OCI-LY1 (cell line): ENCODE data around the gene SLC16A6.

Source experiments
- H2AFZ ChIP-seq: fragments of 200-600 bp; sonication (generic), shearing (Covaris generic); 2 replicates; pipeline ENCODE4 v1.6.0; 2014; ENCODE audit warnings: antibody characterized with exemption, mild to moderate bottlenecking, low read length
- H3F3A ChIP-seq: fragments of 200-600 bp; sonication (generic), shearing (Covaris generic); 2 replicates; pipeline ENCODE4 v1.6.0; 2014; ENCODE audit warnings: mild to moderate bottlenecking, antibody characterized with exemption, low read length, moderate library complexity; ENCODE audit not compliant: insufficient read depth
- H3K27ac ChIP-seq: fragments of 200-600 bp; sonication (generic); 2 replicates; pipeline ENCODE4 v1.5.1; 2014; ENCODE audit warnings: low read length, mixed run types, mild to moderate bottlenecking, low read depth; ENCODE audit not compliant: poor library complexity, severe bottlenecking
- H3K27me3 ChIP-seq: fragments of 200-600 bp; sonication (generic); 2 replicates; pipeline ENCODE4 v1.6.0; 2014; ENCODE audit warnings: antibody characterized with exemption, mild to moderate bottlenecking, low read length, moderate library complexity; ENCODE audit not compliant: insufficient read depth
- H3K36me3 ChIP-seq: fragments of 200-600 bp; sonication (generic); 2 replicates; pipeline ENCODE4 v1.6.1; 2014; ENCODE audit warnings: mild to moderate bottlenecking, antibody characterized with exemption, low read length, moderate library complexity, mixed read lengths; ENCODE audit not compliant: insufficient read depth
- H3K4me1 ChIP-seq: fragments of 200-600 bp; sonication (generic); 2 replicates; pipeline ENCODE4 v1.5.1; 2014; ENCODE audit warnings: mild to moderate bottlenecking, low read length, moderate library complexity; ENCODE audit not compliant: insufficient read depth, severe bottlenecking
- H3K4me2 ChIP-seq: fragments of 200-600 bp; sonication (generic), shearing (Covaris generic); 2 replicates; pipeline ENCODE4 v1.6.1; 2014; ENCODE audit warnings: low read length
- H3K4me3 ChIP-seq: fragments of 200-600 bp; sonication (generic); 2 replicates; pipeline ENCODE4 v1.5.1; 2014; ENCODE audit warnings: low read length, low read depth, mild to moderate bottlenecking, mixed read lengths; ENCODE audit not compliant: poor library complexity, severe bottlenecking
- H3K79me2 ChIP-seq: fragments of 200-600 bp; shearing (Covaris generic); 2 replicates; pipeline ENCODE4 v1.6.1; 2016; ENCODE audit warnings: mixed run types, low read length, mixed read lengths; ENCODE audit not compliant: insufficient read depth
- H3K9ac ChIP-seq: fragments of 200-600 bp; sonication (generic), shearing (Covaris generic); 2 replicates; pipeline ENCODE4 v1.6.1; 2014; ENCODE audit warnings: mild to moderate bottlenecking, low read length, mixed read lengths
- H3K9me2 ChIP-seq: fragments of 200-600 bp; sonication (generic), shearing (Covaris generic); 2 replicates; pipeline ENCODE4 v1.6.1; 2014; ENCODE audit warnings: low read depth, mild to moderate bottlenecking, low read length, mixed read lengths
- H3K9me3 ChIP-seq: fragments of 200-600 bp; shearing (Covaris generic); 2 replicates; pipeline ENCODE4 v1.6.1; 2014; ENCODE audit warnings: low read length, mixed read lengths
- H4K20me1 ChIP-seq: fragments of 200-600 bp; sonication (generic), shearing (Covaris generic); 2 replicates; pipeline ENCODE4 v1.6.0; 2016; ENCODE audit warnings: mild to moderate bottlenecking, low read length; ENCODE audit not compliant: insufficient read depth
- EZH2 ChIP-seq: fragments of 200-600 bp; sonication (generic), shearing (Covaris generic); IDR thresholded peaks from 2 replicates; pipeline ENCODE4 v1.8.0; 2017; ENCODE audit warnings: borderline replicate concordance, mixed run types, mild to moderate bottlenecking, antibody characterized with exemption, low read length, moderate library complexity, mixed read lengths
- TF ChIP-seq, protein P1 (sequence below): fragments of 200-600 bp; sonication (generic), shearing (Covaris generic); IDR thresholded peaks from 2 replicates; pipeline ENCODE4 v1.5.1; 2017; ENCODE audit warnings: mild to moderate bottlenecking, antibody characterized with exemption, low read length, moderate library complexity, mixed read lengths

The SLC16A6 gene

GRCh38 chr17:68289936-68290267 is 1.0 kb downstream of the SLC16A6 start:
- Histone ChIP-seq H3K4me3 (peak overlapping the region; percentile 99), H3K27ac (peak overlapping the region; percentile 98), H3K27me3 (no peaks in the 10 kb centered on the region)

DNA sequence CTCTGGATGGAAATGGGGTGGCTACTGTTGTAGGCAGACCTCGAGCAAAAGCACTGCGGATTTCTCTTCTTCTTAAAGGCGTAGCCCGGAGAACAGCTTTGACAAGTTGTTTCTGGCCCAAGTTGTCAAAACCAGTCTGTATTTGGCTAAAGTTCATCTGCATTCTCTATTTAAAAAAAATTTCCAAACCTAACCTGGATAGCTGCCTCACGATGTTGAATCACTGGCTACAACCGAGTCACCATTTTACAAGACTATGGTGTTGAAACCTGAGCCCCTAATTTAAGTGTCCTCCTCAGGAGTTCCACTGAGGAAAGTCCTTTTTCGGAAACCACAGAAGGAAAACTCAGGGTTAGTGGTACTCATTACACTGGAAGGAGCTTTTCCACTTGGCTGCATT is 1.5 kb downstream of the SLC16A6 start:
- H3K79me2 ChIP-seq, result peaks cover 64% of the 10 kb centered on the region
- H3K9me3 ChIP-seq, result no peaks in the 10 kb centered on the region
- H4K20me1 ChIP-seq, result no peaks in the 10 kb centered on the region
- TF ChIP-seq, protein P1, sequence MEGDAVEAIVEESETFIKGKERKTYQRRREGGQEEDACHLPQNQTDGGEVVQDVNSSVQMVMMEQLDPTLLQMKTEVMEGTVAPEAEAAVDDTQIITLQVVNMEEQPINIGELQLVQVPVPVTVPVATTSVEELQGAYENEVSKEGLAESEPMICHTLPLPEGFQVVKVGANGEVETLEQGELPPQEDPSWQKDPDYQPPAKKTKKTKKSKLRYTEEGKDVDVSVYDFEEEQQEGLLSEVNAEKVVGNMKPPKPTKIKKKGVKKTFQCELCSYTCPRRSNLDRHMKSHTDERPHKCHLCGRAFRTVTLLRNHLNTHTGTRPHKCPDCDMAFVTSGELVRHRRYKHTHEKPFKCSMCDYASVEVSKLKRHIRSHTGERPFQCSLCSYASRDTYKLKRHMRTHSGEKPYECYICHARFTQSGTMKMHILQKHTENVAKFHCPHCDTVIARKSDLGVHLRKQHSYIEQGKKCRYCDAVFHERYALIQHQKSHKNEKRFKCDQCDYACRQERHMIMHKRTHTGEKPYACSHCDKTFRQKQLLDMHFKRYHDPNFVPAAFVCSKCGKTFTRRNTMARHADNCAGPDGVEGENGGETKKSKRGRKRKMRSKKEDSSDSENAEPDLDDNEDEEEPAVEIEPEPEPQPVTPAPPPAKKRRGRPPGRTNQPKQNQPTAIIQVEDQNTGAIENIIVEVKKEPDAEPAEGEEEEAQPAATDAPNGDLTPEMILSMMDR, result no peak
- TF ChIP-seq EZH2, result no peak
- H3K4me1 ChIP-seq, result peaks cover 62% of the 10 kb centered on the region
- H3K27me3 ChIP-seq, result no peaks in the 10 kb centered on the region
- H3K4me2 ChIP-seq, result peak overlapping the region; percentile 81
- H3F3A ChIP-seq, result 0 out of 2 replicates have a peak, but pooled peaks cover 7% of the 10 kb centered on the region
- H3K9ac ChIP-seq, result peak overlapping the region; percentile 100
- H2AFZ ChIP-seq, result no peak overlapping the region
- no peaks in the 10 kb centered on the region for H3K9me2 ChIP-seq
- peak overlapping the region; percentile 98 for H3K27ac ChIP-seq
- H3K36me3 ChIP-seq, result peaks cover 48% of the 10 kb centered on the region
- peak overlapping the region; percentile 99 for H3K4me3 ChIP-seq

More at GRCh38 chr17:68289936-68290267, 1.0 kb downstream of the SLC16A6 start:
- Histone ChIP-seq H3K4me1 (peaks cover 62% of the 10 kb centered on the region), H2AFZ (no peak overlapping the region), H4K20me1 (no peaks in the 10 kb centered on the region), H3K9ac (peak overlapping the region; percentile 100), H3K36me3 (peaks cover 44% of the 10 kb centered on the region), H3K79me2 (peaks cover 60% of the 10 kb centered on the region), H3K4me2 (peak overlapping the region; percentile 81), H3K9me2 (no peaks in the 10 kb centered on the region), H3F3A (0 out of 2 replicates have a peak, but pooled peaks cover 7% of the 10 kb centered on the region), H3K9me3 (no peaks in the 10 kb centered on the region)
- TF ChIP-seq EZH2, result no peak
- TF ChIP-seq, protein P1, result no peak

GRCh38 chr17:68288804-68289203 is 2.1 kb downstream of the SLC16A6 start:
- TF ChIP-seq EZH2, result no peak
- TF ChIP-seq, protein P1, result peak; percentile 22; the same call in 1 of the 2 replicates
- peak overlapping the region; percentile 99 for H3K4me3 ChIP-seq
- peaks cover 71% of the 10 kb centered on the region for H3K79me2 ChIP-seq
- H3F3A ChIP-seq, result 0 out of 2 replicates have a peak, but pooled peaks cover 7% of the 10 kb centered on the region
- H3K4me1 ChIP-seq, result peaks cover 58% of the 10 kb centered on the region
- H3K36me3 ChIP-seq, result peaks cover 52% of the 10 kb centered on the region
- no peaks in the 10 kb centered on the region for H3K27me3 ChIP-seq
- peak overlapping the region; percentile 100 for H3K9ac ChIP-seq
- H3K9me3 ChIP-seq, result no peaks in the 10 kb centered on the region
- no peak overlapping the region for H2AFZ ChIP-seq
- peak overlapping the region; percentile 81 for H3K4me2 ChIP-seq
- H3K9me2 ChIP-seq, result no peaks in the 10 kb centered on the region
- no peaks in the 10 kb centered on the region for H4K20me1 ChIP-seq
- H3K27ac ChIP-seq, result peak overlapping the region; percentile 98
